Body of pancreas (tissue), 4 donors: Measurements from ENCODE around the gene GRIN2C.
"Not testable (repeated sequence)": the region's sequence is repeated elsewhere in the genome, so short reads cannot be mapped to it uniquely, and the experiment has no call there.

Source experiments
- POLR2A ChIP-seq, 3 donors: fragments of 450-650 bp; IDR thresholded peaks; one replicate each; pipeline ENCODE4 v1.6.1; 2016; ENCODE audit warnings: antibody characterized with exemption in 3 of 3, mild to moderate bottlenecking in 2 of 3
- TF ChIP-seq, protein P1 (sequence below), 7 experiments: fragments of 450-650 bp in 4 of 7; fragments of 200-600 bp in 3 of 7; sonication (generic) in 3 of 7; IDR thresholded peaks; one replicate each; pipeline ENCODE4 v1.5.1; 2016 to 2019; ENCODE audit warnings: antibody characterized with exemption in 7 of 7

DNA sequence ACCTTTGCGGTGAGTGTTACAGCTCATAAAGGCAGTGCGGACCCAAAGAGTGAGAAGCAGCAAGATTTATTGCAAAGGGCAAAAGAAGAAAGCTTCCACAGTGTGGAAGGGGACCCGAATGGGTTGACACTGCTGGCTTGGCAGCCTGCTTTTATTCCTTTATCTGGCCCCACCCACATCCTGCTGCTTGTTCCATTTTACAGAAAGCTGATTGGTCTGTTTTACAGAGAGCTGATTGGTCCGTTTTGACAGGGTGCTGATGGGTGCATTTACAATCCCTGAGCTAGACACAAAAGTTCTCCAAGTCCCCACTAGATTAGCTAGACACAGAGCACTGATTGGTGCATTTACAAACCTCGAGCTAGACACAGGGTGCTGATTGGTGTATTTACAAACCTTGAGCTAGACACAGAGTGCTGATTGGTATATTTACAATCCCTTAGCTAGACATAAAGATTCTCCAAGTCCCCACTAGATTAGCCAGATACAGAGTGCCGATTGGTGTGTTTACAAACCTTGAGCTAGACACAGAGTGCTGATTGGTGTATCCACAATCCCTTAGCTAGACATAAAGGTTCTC, 46.6 kb upstream of the GRIN2C start:
- TF ChIP-seq, protein P1, sequence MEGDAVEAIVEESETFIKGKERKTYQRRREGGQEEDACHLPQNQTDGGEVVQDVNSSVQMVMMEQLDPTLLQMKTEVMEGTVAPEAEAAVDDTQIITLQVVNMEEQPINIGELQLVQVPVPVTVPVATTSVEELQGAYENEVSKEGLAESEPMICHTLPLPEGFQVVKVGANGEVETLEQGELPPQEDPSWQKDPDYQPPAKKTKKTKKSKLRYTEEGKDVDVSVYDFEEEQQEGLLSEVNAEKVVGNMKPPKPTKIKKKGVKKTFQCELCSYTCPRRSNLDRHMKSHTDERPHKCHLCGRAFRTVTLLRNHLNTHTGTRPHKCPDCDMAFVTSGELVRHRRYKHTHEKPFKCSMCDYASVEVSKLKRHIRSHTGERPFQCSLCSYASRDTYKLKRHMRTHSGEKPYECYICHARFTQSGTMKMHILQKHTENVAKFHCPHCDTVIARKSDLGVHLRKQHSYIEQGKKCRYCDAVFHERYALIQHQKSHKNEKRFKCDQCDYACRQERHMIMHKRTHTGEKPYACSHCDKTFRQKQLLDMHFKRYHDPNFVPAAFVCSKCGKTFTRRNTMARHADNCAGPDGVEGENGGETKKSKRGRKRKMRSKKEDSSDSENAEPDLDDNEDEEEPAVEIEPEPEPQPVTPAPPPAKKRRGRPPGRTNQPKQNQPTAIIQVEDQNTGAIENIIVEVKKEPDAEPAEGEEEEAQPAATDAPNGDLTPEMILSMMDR (IDR thresholded peaks at IDR 0.05) = not testable (repeated sequence)
- TF ChIP-seq POLR2A (IDR thresholded peaks at IDR 0.05) = not testable (repeated sequence)
